GM10248 (cell line): ENCODE results near the gene KRCC1.

ENCODE experiments used
- CTCF ChIA-PET: fragments of 300-600 bp; sonication (Branson Sonifier 250); formaldehyde crosslinking; extraction: SDS; loops from one replicate; lab custom pipeline; 2021; ENCODE audit warnings: antibody characterized with exemption; lab: Yijun Ruan, JAX
- POLR2A ChIA-PET: fragments of 350-650 bp; sonication (Branson Sonifier 250); formaldehyde crosslinking; extraction: SDS; loops from one replicate; lab custom pipeline; 2020; ENCODE audit warnings: antibody characterized with exemption; lab: Yijun Ruan, JAX
- DNase-seq: peaks from one replicate; pipeline ENCODE4 v3.0.0; 2012; ENCODE audit errors: extremely low spot score
- TF ChIP-seq, protein P1 (sequence below): IDR thresholded peaks from 2 replicates; pipeline ENCODE4 v1.5.1; 2012; ENCODE audit warnings: mild to moderate bottlenecking, low read depth; ENCODE audit errors: extremely low read depth, missing control alignments, control extremely low read depth

The KRCC1 gene

GRCh38 chr2:88081924-88082608, 26.5 kb upstream of the KRCC1 start:
- TF ChIP-seq, protein P1, sequence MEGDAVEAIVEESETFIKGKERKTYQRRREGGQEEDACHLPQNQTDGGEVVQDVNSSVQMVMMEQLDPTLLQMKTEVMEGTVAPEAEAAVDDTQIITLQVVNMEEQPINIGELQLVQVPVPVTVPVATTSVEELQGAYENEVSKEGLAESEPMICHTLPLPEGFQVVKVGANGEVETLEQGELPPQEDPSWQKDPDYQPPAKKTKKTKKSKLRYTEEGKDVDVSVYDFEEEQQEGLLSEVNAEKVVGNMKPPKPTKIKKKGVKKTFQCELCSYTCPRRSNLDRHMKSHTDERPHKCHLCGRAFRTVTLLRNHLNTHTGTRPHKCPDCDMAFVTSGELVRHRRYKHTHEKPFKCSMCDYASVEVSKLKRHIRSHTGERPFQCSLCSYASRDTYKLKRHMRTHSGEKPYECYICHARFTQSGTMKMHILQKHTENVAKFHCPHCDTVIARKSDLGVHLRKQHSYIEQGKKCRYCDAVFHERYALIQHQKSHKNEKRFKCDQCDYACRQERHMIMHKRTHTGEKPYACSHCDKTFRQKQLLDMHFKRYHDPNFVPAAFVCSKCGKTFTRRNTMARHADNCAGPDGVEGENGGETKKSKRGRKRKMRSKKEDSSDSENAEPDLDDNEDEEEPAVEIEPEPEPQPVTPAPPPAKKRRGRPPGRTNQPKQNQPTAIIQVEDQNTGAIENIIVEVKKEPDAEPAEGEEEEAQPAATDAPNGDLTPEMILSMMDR, result no peak
- CTCF ChIA-PET, result interaction anchor here (1.0 to 2.3 kb wide), 3 partner anchors 10 to 45 kb away, joined by 3 to 10 read pairs (median 3); no protein-coding TSS in a partner anchor
- DNase-seq, result no peak
- POLR2A ChIA-PET, result no interaction called here

DNA sequence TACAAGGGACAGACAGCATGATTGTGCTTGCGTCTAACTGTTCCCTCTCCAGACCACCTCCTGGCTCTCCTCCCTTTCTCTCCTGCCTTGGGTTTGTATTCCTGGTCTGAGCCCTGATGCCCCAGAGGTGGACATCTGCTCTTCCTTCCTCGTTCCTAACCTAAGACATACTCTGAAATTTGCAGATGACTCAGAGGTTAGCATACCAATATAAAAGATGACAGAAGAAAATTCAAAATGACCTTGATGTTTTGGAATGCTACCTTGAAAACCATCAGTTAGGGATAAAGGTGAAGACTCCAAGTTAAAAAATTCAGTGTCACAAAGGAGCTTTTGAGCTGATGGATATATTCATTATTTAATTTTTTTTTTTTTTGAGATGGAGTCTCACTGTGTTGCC, 25.0 kb upstream of the KRCC1 start:
- no peak for DNase-seq
- TF ChIP-seq, protein P1, result no peak
- POLR2A ChIA-PET, result no interaction called here
- CTCF ChIA-PET, result interaction anchor here (2.3 kb wide), 1 partner anchor 20 kb away, joined by 10 read pairs; no protein-coding TSS in a partner anchor

GRCh38 chr2:88078643-88079172, 23.1 kb upstream of the KRCC1 start:
- DNase-seq, result no peak
- TF ChIP-seq, protein P1, result no peak
- ChIA-PET CTCF (interaction anchor here (1.1 to 1.2 kb wide), 2 partner anchors 18 to 81 kb away, joined by 3 to 6 read pairs; no protein-coding TSS in a partner anchor), POLR2A (no interaction called here)

GRCh38 chr2:88077080-88077479, 21.5 kb upstream of the KRCC1 start:
- ChIA-PET CTCF (interaction anchor here (3.9 kb wide), 1 partner anchor 17 kb away, joined by 32 read pairs; no protein-coding TSS in a partner anchor), POLR2A (no interaction called here)
- TF ChIP-seq, protein P1, result no peak
- DNase-seq, result no peak

DNA sequence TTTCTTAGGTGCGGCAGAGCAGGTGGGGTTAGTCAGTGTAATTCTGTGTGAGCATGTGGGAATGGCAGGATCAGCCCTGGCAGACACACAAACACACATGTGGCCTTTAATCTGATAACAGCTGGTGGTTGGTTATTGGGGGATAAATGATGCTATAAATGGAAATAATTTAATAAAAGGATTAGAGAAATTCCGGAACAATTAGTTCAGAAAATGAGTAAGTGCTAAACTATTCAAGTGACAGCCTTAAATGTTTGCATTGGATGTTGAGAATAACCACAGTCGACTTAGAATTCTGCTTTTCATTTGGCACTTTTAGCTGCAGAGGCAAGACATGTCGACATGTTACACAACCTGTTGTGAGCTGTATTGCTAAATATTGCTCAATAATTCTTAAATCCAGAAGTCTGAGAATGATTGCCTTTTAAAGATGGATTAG, 19.3 kb upstream of the KRCC1 start:
- TF ChIP-seq, protein P1, result no peak
- POLR2A ChIA-PET, result no interaction called here

DNA sequence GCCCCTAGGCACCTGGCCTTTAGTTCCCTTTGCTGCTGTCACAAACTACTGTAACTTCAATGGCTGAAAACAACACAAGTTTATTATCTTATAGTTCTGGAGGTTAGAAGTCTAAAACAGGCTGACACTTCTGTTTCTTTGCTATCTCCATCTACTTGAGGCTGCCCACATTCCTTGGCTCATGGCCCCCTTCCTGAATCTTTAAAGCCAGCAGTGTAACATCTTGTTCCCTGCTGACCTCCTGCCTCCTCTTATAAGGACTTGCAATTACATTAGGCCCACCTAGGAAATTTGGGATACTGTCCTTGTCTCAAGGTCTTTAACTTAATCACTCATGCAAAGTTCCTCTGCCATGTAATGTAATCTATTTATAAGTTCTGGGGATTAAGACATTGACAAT, 18.6 kb upstream of the KRCC1 start:
- ChIA-PET POLR2A (no interaction called here), CTCF (interaction anchor here (0.9 to 3.9 kb wide), 3 partner anchors 10 to 34 kb away, joined by 3 to 32 read pairs (median 3); no protein-coding TSS in a partner anchor)
- TF ChIP-seq, protein P1, result no peak
- no peak for DNase-seq

More for the DNA sequence above, 19.3 kb upstream of the KRCC1 start:
- no peak for DNase-seq
- CTCF ChIA-PET, result interaction anchor here (0.9 to 3.9 kb wide), 3 partner anchors 9 to 33 kb away, joined by 3 to 32 read pairs (median 3); no protein-coding TSS in a partner anchor
